Hepatocyte (in vitro differentiated cells): ENCODE results near the gene GID8.

Experiments used
- EZH2 ChIP-seq: fragments of 200-600 bp; sonication (generic); IDR thresholded peaks from 2 replicates; pipeline ENCODE4 v1.6.1; 2016; ENCODE audit warnings: antibody characterized with exemption, mild to moderate bottlenecking, borderline replicate concordance
- EZH2phosphoT487 ChIP-seq: fragments of 200-600 bp; sonication (generic); IDR thresholded peaks from one replicate; pipeline ENCODE4 v1.6.1; 2018; ENCODE audit warnings: antibody characterized with exemption, mild to moderate bottlenecking, low read depth, moderate library complexity; ENCODE audit not compliant: unreplicated experiment, severe bottlenecking
- TF ChIP-seq, protein P1 (sequence below): fragments of 200-600 bp; sonication (generic); IDR thresholded peaks from 2 replicates; pipeline ENCODE4 v1.5.1; 2016; ENCODE audit warnings: antibody characterized with exemption, mild to moderate bottlenecking; ENCODE audit not compliant: poor library complexity

DNA sequence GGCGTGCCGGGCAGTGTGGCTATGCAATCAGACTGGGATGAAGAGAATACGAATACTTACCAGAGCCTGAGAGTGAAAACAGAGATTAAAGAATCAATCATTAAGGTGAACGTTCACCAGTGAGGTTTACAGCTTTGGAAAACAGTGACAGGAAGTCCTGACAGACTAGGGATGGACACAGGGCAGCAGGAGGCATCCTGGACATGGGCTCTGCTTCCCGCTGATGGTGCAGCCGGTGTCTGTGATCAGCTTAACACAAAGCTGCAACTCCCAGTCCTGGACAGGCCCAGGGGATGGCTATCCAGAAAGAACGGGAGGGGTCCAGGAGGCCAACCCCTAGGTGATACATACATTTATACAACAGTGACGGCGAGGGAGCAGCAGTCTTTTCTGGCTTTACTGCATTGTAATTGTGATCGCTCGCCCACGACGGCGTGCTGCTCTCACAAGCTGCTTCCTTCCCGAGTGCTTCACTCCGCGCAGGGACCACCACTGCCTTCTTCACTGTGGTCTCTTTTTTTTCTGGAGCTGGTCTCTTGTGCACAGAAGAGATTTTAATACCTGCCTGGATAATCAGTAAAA, 32.3 kb upstream of the GID8 start:
- TF ChIP-seq, protein P1, sequence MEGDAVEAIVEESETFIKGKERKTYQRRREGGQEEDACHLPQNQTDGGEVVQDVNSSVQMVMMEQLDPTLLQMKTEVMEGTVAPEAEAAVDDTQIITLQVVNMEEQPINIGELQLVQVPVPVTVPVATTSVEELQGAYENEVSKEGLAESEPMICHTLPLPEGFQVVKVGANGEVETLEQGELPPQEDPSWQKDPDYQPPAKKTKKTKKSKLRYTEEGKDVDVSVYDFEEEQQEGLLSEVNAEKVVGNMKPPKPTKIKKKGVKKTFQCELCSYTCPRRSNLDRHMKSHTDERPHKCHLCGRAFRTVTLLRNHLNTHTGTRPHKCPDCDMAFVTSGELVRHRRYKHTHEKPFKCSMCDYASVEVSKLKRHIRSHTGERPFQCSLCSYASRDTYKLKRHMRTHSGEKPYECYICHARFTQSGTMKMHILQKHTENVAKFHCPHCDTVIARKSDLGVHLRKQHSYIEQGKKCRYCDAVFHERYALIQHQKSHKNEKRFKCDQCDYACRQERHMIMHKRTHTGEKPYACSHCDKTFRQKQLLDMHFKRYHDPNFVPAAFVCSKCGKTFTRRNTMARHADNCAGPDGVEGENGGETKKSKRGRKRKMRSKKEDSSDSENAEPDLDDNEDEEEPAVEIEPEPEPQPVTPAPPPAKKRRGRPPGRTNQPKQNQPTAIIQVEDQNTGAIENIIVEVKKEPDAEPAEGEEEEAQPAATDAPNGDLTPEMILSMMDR: no peak
- TF ChIP-seq EZH2 (no peak), EZH2phosphoT487 (no peak)
